ENCODE results near the gene THADA. TPM values are rescaled to one million over a fixed set of nuclear protein-coding genes. Genes with fewer than 3 reads are reported as not detected.
"Not testable (repeated sequence)": the region's sequence is repeated elsewhere in the genome, so short reads cannot be mapped to it uniquely, and the experiment has no call there.

Gene THADA
- total and polyA plus RNA-seq, 10 donors: 14.2 to 51.3 (median 40.0) TPM

DNA sequence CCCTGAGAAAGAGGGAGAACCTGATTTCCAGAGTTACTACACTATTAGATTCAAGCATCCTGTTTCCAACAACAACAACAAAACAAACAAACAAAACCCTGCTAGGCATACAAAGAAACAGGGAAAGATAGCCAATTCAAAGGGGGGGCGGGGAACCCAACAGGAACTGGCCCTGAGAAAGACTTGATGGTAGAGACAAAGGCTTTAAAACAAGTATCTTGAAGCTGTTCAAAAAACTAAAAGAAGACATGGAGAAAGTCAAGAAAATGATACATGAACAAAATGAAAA, 147.1 kb downstream of the THADA start:
- peaks cover 0 to 55% (median 0%) of the 10 kb centered on the region in 6 donors for H3K36me3 ChIP-seq
- no peaks in the 10 kb centered on the region for H3K4me1 ChIP-seq
- 89 to 100% (median 93%) methylated on average over 1 of the region's 1 CpG for WGBS, 5 donors
- H3K4me3 ChIP-seq: no peak overlapping the region
- no peak for DNase-seq
- H3K9me3 ChIP-seq: peaks cover 0 to 13% (median 9%) of the 10 kb centered on the region in 8 donors
- intact Hi-C loops (cut with DNase I; ENCODE audit: low total_unique reads): no loop called here
- TF ChIP-seq POLR2AphosphoS5 (IDR thresholded peaks at IDR 0.05) (no peak), POLR2A (IDR thresholded peaks at IDR 0.05) (no peak)
- TF ChIP-seq, protein P1, sequence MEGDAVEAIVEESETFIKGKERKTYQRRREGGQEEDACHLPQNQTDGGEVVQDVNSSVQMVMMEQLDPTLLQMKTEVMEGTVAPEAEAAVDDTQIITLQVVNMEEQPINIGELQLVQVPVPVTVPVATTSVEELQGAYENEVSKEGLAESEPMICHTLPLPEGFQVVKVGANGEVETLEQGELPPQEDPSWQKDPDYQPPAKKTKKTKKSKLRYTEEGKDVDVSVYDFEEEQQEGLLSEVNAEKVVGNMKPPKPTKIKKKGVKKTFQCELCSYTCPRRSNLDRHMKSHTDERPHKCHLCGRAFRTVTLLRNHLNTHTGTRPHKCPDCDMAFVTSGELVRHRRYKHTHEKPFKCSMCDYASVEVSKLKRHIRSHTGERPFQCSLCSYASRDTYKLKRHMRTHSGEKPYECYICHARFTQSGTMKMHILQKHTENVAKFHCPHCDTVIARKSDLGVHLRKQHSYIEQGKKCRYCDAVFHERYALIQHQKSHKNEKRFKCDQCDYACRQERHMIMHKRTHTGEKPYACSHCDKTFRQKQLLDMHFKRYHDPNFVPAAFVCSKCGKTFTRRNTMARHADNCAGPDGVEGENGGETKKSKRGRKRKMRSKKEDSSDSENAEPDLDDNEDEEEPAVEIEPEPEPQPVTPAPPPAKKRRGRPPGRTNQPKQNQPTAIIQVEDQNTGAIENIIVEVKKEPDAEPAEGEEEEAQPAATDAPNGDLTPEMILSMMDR (IDR thresholded peaks at IDR 0.05 in 8 of 11, conservative IDR thresholded peaks at IDR 0.05 in 3 of 11): no peak
- no peak overlapping the region for H3K27ac ChIP-seq
- no peaks in the 10 kb centered on the region for H3K27me3 ChIP-seq (replicated peaks in 1 of 7)

DNA sequence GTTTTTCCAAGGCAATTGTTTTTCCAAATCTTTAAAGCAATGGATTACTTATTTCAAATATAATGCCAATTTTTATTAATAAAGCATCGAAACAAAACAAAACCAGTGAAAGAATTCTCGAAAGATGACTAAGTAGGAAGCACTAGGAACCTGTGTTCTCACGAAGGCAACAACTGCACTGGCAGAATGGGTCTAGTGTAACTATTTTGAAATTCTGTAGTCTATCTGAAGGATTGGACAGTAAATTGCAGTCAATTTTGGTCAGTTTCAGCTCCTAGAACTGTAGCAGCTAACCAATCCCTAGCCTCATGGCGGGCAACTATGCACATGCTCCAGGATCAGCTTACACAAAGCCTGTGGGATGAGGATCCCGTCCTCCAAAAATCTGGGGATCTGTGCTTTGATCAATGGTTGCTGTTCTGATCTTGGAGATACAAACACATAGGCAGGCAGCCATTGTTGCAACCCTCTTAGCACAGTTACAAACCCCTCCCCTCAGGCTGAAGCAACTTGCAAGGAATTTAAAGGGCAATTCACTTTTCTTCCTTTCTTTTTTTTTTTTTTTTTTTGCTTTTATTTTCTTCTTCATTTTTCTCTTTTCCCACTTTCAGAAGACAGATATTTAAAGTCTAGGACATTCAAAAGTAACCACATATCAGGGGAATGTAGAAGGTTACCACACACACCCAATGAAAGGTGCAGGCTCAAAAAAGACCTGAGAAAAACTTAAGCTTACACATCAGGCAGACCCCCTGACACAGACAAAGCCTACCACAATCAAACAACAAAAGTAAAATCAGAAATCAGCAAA, 147.6 kb downstream of the THADA start:
- TF ChIP-seq, protein P1 (IDR thresholded peaks at IDR 0.05 in 8 of 11, conservative IDR thresholded peaks at IDR 0.05 in 3 of 11): no peak
- TF ChIP-seq POLR2AphosphoS5 (IDR thresholded peaks at IDR 0.05) (no peak), POLR2A (IDR thresholded peaks at IDR 0.05) (no peak)
- Histone ChIP-seq H3K27ac (no peak overlapping the region), H3K4me1 (no peaks in the 10 kb centered on the region), H3K9me3 (peaks cover 0 to 13% (median 9%) of the 10 kb centered on the region in 8 donors), H3K36me3 (peaks cover 0 to 56% (median 0%) of the 10 kb centered on the region in 6 donors), H3K4me3 (no peak overlapping the region), H3K27me3 (replicated peaks in 1 of 7) (no peaks in the 10 kb centered on the region)
- intact Hi-C loops (cut with DNase I; ENCODE audit: low total_unique reads): no loop called here
- no peak for DNase-seq
- 95 to 100% (median 97%) methylated on average over 5 of the region's 5 CpGs for WGBS, 5 donors

DNA sequence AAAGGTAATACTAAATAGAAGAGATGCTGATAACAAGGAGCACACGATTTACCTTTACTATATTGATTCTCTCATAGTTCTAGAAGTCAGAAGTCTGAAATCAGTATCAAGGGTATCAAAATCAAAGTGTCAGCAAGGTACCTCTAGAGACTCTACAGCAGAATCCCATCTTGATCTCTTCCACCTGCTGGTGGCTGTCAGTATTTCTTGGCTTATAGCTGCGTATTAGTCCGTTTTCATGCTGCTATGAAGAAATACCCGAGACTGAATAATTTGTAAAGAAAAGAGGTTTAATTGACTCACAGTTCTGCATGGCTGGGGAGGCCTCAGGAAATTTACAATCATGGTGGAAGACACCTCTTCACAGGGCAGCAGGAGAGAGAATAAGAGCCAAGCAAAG, 149.1 kb downstream of the THADA start:
- H3K4me3 ChIP-seq; DNase-seq; H3K4me1 ChIP-seq; H3K27me3 ChIP-seq (replicated peaks in 1 of 7); intact Hi-C loops (cut with DNase I; ENCODE audit: low total_unique reads); H3K27ac ChIP-seq: not testable (repeated sequence)
- Histone ChIP-seq H3K36me3 (peaks cover 0 to 49% (median 0%) of the 10 kb centered on the region in 6 donors), H3K9me3 (peaks cover 0 to 13% (median 9%) of the 10 kb centered on the region in 8 donors)
- 93 to 97% (median 96%) methylated on average over 4 of the region's 4 CpGs for WGBS, 5 donors

DNA sequence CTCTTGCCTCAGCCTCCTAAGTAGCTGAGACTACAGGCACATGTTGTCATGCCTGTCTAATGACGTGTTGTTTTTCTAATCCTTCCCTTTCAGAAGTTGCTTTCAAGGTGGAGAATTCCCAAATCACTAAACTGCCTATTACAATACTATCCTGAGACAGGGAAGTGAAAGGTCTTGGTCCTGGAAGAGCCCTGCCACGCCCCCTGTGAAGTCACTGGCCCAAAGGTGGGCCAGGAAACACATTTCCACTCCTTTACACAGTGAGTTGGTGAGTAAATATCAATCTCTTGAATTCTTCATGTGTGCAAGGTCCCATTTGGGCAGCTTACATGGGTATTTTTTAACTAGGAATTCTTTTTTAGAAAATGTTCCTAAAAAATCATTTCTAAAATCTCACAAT, 150.1 kb downstream of the THADA start:
- Histone ChIP-seq H3K27ac (no peak overlapping the region), H3K36me3 (peaks cover 0 to 39% (median 0%) of the 10 kb centered on the region in 6 donors), H3K4me1 (peaks cover 0 to 5% (median 0%) of the 10 kb centered on the region in 6 donors), H3K4me3 (no peak overlapping the region), H3K9me3 (peaks cover 0 to 7% (median 4%) of the 10 kb centered on the region in 8 donors), H3K27me3 (replicated peaks in 1 of 7) (no peaks in the 10 kb centered on the region)
- DNase-seq: no peak
- intact Hi-C loops (cut with DNase I; ENCODE audit: low total_unique reads): no loop called here
- TF ChIP-seq POLR2A (IDR thresholded peaks at IDR 0.05) (no peak), POLR2AphosphoS5 (IDR thresholded peaks at IDR 0.05) (no peak)
- TF ChIP-seq, protein P1 (IDR thresholded peaks at IDR 0.05 in 8 of 11, conservative IDR thresholded peaks at IDR 0.05 in 3 of 11): no peak
- WGBS, 5 donors: 94 to 98% (median 95%) methylated on average over 2 of the region's 2 CpGs
